ENCODE data around the gene DNAJB11. TPM values are rescaled to one million over a fixed set of nuclear protein-coding genes. Genes with fewer than 3 reads are reported as not detected.
A peak's percentile ranks its signal among the peaks of the same experiment; 100 is the strongest.

DNAJB11 gene
- total RNA-seq, 4 donors from 2014 or later, result 39.5 to 65.3 (median 47.3) TPM

- Histone ChIP-seq H3K9me3 (no peaks in the 10 kb centered on the region), H3K4me3 (no peak overlapping the region), H3K4me1 (peaks cover 3 to 27% (median 9%) of the 10 kb centered on the region in 3 donors), H3K27ac (no peak overlapping the region), H3K27me3 (peaks cover 0 to 54% (median 0%) of the 10 kb centered on the region in 4 donors), H3K36me3 (no peaks in the 10 kb centered on the region)
- TF ChIP-seq POLR2A (IDR thresholded peaks at IDR 0.05) (no peak), CTCF (IDR thresholded peaks at IDR 0.05) (no peak)
- 41 to 58% methylated on average over 6 of the region's 6 CpGs for WGBS, 2 donors
- intact Hi-C loops (cut with DNase I), result loop anchor here (5.0 kb wide), 1 partner anchor 203 kb away; no protein-coding TSS in a partner anchor
- DNase-seq, result no peak
Observed at GRCh38 chr3:186614266-186614596, 43.7 kb downstream of the DNAJB11 start.

- TF ChIP-seq POLR2A (IDR thresholded peaks at IDR 0.05) (no peak), CTCF (IDR thresholded peaks at IDR 0.05) (peak; percentile 89 to 99 (median 96))
- intact Hi-C loops (cut with DNase I), result loop anchor here (5.0 kb wide), 1 partner anchor 202 kb away; no protein-coding TSS in a partner anchor
- no peak for DNase-seq
- peaks cover 0 to 54% (median 0%) of the 10 kb centered on the region in 4 donors for H3K27me3 ChIP-seq
- peaks cover 3 to 27% (median 9%) of the 10 kb centered on the region in 3 donors for H3K4me1 ChIP-seq
- no peak overlapping the region for H3K4me3 ChIP-seq
- H3K9me3 ChIP-seq, result no peaks in the 10 kb centered on the region
- H3K36me3 ChIP-seq, result no peaks in the 10 kb centered on the region
- 29 to 36% methylated on average over 16 of the region's 16 CpGs for WGBS, 2 donors
- no peak overlapping the region for H3K27ac ChIP-seq
Observed at GRCh38 chr3:186614597-186615483, 44.3 kb downstream of the DNAJB11 start.

- Histone ChIP-seq H3K27me3 (peaks cover 0 to 63% (median 0%) of the 10 kb centered on the region in 4 donors), H3K36me3 (no peaks in the 10 kb centered on the region), H3K9me3 (no peaks in the 10 kb centered on the region), H3K4me1 (peaks cover 3 to 27% (median 9%) of the 10 kb centered on the region in 3 donors), H3K4me3 (no peak overlapping the region), H3K27ac (no peak overlapping the region)
- WGBS, 2 donors, result 75 to 77% methylated on average over 7 to 8 of the region's 8 CpGs
- intact Hi-C loops (cut with DNase I), result no loop called here
- no peak for TF ChIP-seq CTCF (IDR thresholded peaks at IDR 0.05)
- DNase-seq, result no peak
Observed at GRCh38 chr3:186616299-186616617, 45.7 kb downstream of the DNAJB11 start.

GRCh38 chr3:186617036-186617946 lies 46.8 kb downstream of the DNAJB11 start:
- DNase-seq, result peak; percentile 49
- no peak for TF ChIP-seq POLR2A (IDR thresholded peaks at IDR 0.05)
- TF ChIP-seq CTCF (IDR thresholded peaks at IDR 0.05), result peak; percentile 83 to 95 (median 92)
- H3K36me3 ChIP-seq, result no peaks in the 10 kb centered on the region
- intact Hi-C loops (cut with DNase I), result no loop called here
- WGBS, 2 donors, result 18 to 20% methylated on average over 20 to 28 of the region's 31 CpGs
- peaks cover 3 to 27% (median 9%) of the 10 kb centered on the region in 3 donors for H3K4me1 ChIP-seq
- peak overlapping the region in 3 of 4 donors; percentile 27 to 48 (median 29) for H3K4me3 ChIP-seq
- H3K27me3 ChIP-seq, result peaks cover 0 to 63% (median 0%) of the 10 kb centered on the region in 4 donors
- peak overlapping the region in 1 of 4 donors; percentile 36 for H3K27ac ChIP-seq
- no peaks in the 10 kb centered on the region for H3K9me3 ChIP-seq
